T follicular helper cell (primary cell): ENCODE data around the gene HPCAL4.
A peak's percentile ranks its signal among the peaks of the same experiment; 100 is the strongest.

Source experiments
- DNase-seq: peaks from one replicate; pipeline ENCODE4 v3.0.0-alpha.2; 2020; ENCODE audit warnings: low read depth

Gene HPCAL4

GRCh38 chr1:39676948-39677548 is 14.2 kb downstream of the HPCAL4 start:
- DNase-seq = no peak

GRCh38 chr1:39675220-39675619 is 16.0 kb downstream of the HPCAL4 start:
- no peak for DNase-seq

- no peak for DNase-seq
These were observed 18.0 kb downstream of the HPCAL4 start for GRCh38 chr1:39673215-39673614.

- DNase-seq = no peak
These were observed 18.7 kb downstream of the HPCAL4 start for GRCh38 chr1:39672551-39672947.

GRCh38 chr1:39671793-39672550 is 19.3 kb downstream of the HPCAL4 start, which contains the start of gene NT5C1A:
Gene NT5C1A, minus strand, starts transcription at chr1:39672107. Its CDS starts 69 bp downstream, at chr1:39672038.
- no peak for DNase-seq

GRCh38 chr1:39671433-39671792 is 19.8 kb downstream of the HPCAL4 start:
- no peak for DNase-seq

- no peak for DNase-seq
These were observed 20.5 kb downstream of the HPCAL4 start for GRCh38 chr1:39670689-39671088.

GRCh38 chr1:39668894-39669293 is 22.3 kb downstream of the HPCAL4 start:
- DNase-seq = no peak

- DNase-seq = no peak
These were observed 23.1 kb downstream of the HPCAL4 start for GRCh38 chr1:39668111-39668510.

- no peak for DNase-seq
These were observed 24.5 kb downstream of the HPCAL4 start for GRCh38 chr1:39666772-39667171.

GRCh38 chr1:39663559-39663958 is 27.7 kb downstream of the HPCAL4 start:
- DNase-seq = no peak

GRCh38 chr1:39662861-39663260 is 28.4 kb downstream of the HPCAL4 start:
- DNase-seq = no peak

GRCh38 chr1:39659538-39659937 is 31.7 kb downstream of the HPCAL4 start:
- no peak for DNase-seq

GRCh38 chr1:39659110-39659509 is 32.1 kb downstream of the HPCAL4 start:
- no peak for DNase-seq

- DNase-seq = peak; percentile 41
These were observed 33.2 kb downstream of the HPCAL4 start for GRCh38 chr1:39657923-39658485.

GRCh38 chr1:39657402-39657801 is 33.8 kb downstream of the HPCAL4 start:
- no peak for DNase-seq

GRCh38 chr1:39656391-39656790 is 34.8 kb downstream of the HPCAL4 start:
- DNase-seq = no peak

GRCh38 chr1:39655578-39656268 is 35.5 kb downstream of the HPCAL4 start:
- DNase-seq = no peak

- DNase-seq = no peak
These were observed 36.9 kb downstream of the HPCAL4 start for GRCh38 chr1:39654291-39654690.

GRCh38 chr1:39653546-39654031 is 37.6 kb downstream of the HPCAL4 start:
- peak; percentile 66 for DNase-seq

- DNase-seq = no peak
These were observed 38.7 kb downstream of the HPCAL4 start for GRCh38 chr1:39652554-39652953.

- DNase-seq = no peak
These were observed 39.1 kb downstream of the HPCAL4 start for GRCh38 chr1:39652105-39652504.

GRCh38 chr1:39650431-39650830 is 40.8 kb downstream of the HPCAL4 start:
- DNase-seq = no peak
